Mesenchymal stem cell (in vitro differentiated cells and primary cell): ENCODE data around the gene ASH1L.

ENCODE experiments used
- DNase-seq: peaks from one replicate; pipeline ENCODE4 v3.0.0-alpha.2; 2013
- H2AFZ ChIP-seq: one replicate; pipeline ENCODE4 v1.6.1; 2013; ENCODE audit warnings: low read depth, mild to moderate bottlenecking, control low read depth, inconsistent platforms, low read length, moderate library complexity
- H2AK5ac ChIP-seq: 2 replicates; pipeline ENCODE4 v1.6.1; 2013; ENCODE audit warnings: low read length, moderate library complexity, mild to moderate bottlenecking, inconsistent platforms; ENCODE audit not compliant: severe bottlenecking
- H2BK120ac ChIP-seq: one replicate; pipeline ENCODE4 v1.6.1; 2013; ENCODE audit warnings: low read depth, mild to moderate bottlenecking, inconsistent platforms, low read length, moderate library complexity
- H2BK12ac ChIP-seq, 2 experiments: one replicate each; pipeline ENCODE4 v1.6.1; 2013; ENCODE audit warnings: inconsistent platforms in 2 of 2, low read length in 2 of 2, mild to moderate bottlenecking in 2 of 2, moderate library complexity in 2 of 2, control low read depth in 1 of 2
- H2BK15ac ChIP-seq: one replicate; pipeline ENCODE4 v1.6.1; 2013; ENCODE audit warnings: mild to moderate bottlenecking, low read depth, inconsistent platforms; ENCODE audit not compliant: poor library complexity, severe bottlenecking
- H2BK5ac ChIP-seq: 2 replicates; pipeline ENCODE4 v1.6.1; 2013; ENCODE audit warnings: low read depth, mild to moderate bottlenecking, low read length, control low read depth, inconsistent platforms; ENCODE audit not compliant: poor library complexity, severe bottlenecking
- H3K14ac ChIP-seq, 2 experiments: one replicate each; pipeline ENCODE4 v1.6.1; 2013; ENCODE audit warnings: inconsistent platforms in 2 of 2, low read length in 2 of 2, control low read depth in 1 of 2, mild to moderate bottlenecking in 1 of 2, moderate library complexity in 1 of 2
- H3K18ac ChIP-seq, 2 experiments: one replicate each; pipeline ENCODE4 v1.6.1; 2013; ENCODE audit warnings: inconsistent platforms in 2 of 2, low read length in 2 of 2, control low read depth in 1 of 2, low read depth in 1 of 2, mild to moderate bottlenecking in 1 of 2
- H3K23ac ChIP-seq, 2 experiments: one replicate each; pipeline ENCODE4 v1.6.1; 2013; ENCODE audit warnings: inconsistent platforms in 2 of 2, low read length in 2 of 2, mild to moderate bottlenecking in 2 of 2, moderate library complexity in 2 of 2, control low read depth in 1 of 2
- H3K27ac ChIP-seq: 2 replicates; pipeline ENCODE4 v1.5.1; 2013; ENCODE audit warnings: mild to moderate bottlenecking, moderate library complexity, low read length, control low read depth, inconsistent platforms; ENCODE audit not compliant: poor library complexity, severe bottlenecking
- H3K27me3 ChIP-seq, 2 experiments: 2 replicates each; pipeline versions ENCODE4 v1.6.1 to v1.7.0; 2013; ENCODE audit warnings: low read length in 2 of 2, mild to moderate bottlenecking in 2 of 2, moderate library complexity in 2 of 2, control low read depth in 1 of 2, inconsistent platforms in 1 of 2; ENCODE audit not compliant: control insufficient read depth in 1 of 2, insufficient read depth in 1 of 2
- H3K36me3 ChIP-seq, 2 experiments: 2 replicates each; pipeline versions ENCODE4 v1.6.1 to v1.7.0; 2013; ENCODE audit warnings: low read length in 2 of 2, control low read depth in 1 of 2, inconsistent platforms in 1 of 2, low read depth in 1 of 2, mild to moderate bottlenecking in 1 of 2; ENCODE audit not compliant: insufficient read depth in 2 of 2, control insufficient read depth in 1 of 2
- H3K4ac ChIP-seq, 2 experiments: one replicate each; pipeline ENCODE4 v1.6.1; 2013; ENCODE audit warnings: inconsistent platforms in 2 of 2, low read length in 2 of 2, mild to moderate bottlenecking in 2 of 2, moderate library complexity in 2 of 2, control low read depth in 1 of 2, low read depth in 1 of 2
- H3K4me1 ChIP-seq: 2 replicates; pipeline ENCODE4 v1.6.1; 2013; ENCODE audit warnings: low read depth, low read length, control low read depth; ENCODE audit not compliant: control insufficient read depth, insufficient read depth
- H3K4me2 ChIP-seq: 2 replicates; pipeline ENCODE4 v1.6.1; 2013; ENCODE audit warnings: low read length, mild to moderate bottlenecking, inconsistent platforms; ENCODE audit not compliant: poor library complexity, severe bottlenecking
- H3K4me3 ChIP-seq, 2 experiments: 2 replicates each; pipeline versions ENCODE4 v1.5.1 to v1.7.0; 2013; ENCODE audit warnings: low read length in 2 of 2, mild to moderate bottlenecking in 2 of 2, control low read depth in 1 of 2, low read depth in 1 of 2; ENCODE audit not compliant: insufficient read depth in 1 of 2
- H3K79me1 ChIP-seq: replicated peaks from 2 replicates; pipeline ENCODE4 v1.6.1; 2013; ENCODE audit warnings: mild to moderate bottlenecking, control low read depth, low read length, inconsistent platforms; ENCODE audit not compliant: poor library complexity, severe bottlenecking
- H3K9ac ChIP-seq: 2 replicates; pipeline ENCODE4 v1.7.0; 2013; ENCODE audit warnings: mild to moderate bottlenecking, low read length, moderate library complexity
- H3K9me3 ChIP-seq: 2 replicates; pipeline ENCODE4 v1.7.0; 2013; ENCODE audit warnings: mild to moderate bottlenecking, low read length; ENCODE audit not compliant: control insufficient read depth
- H4K8ac ChIP-seq: one replicate; pipeline ENCODE4 v1.6.1; 2013; ENCODE audit warnings: inconsistent platforms, mild to moderate bottlenecking, low read length, moderate library complexity
- H4K91ac ChIP-seq: one replicate; pipeline ENCODE4 v1.6.1; 2013; ENCODE audit warnings: mild to moderate bottlenecking, low read length, inconsistent platforms
- WGBS: methylation state at CpG from one replicate; pipeline ENCODE4 v1.1.7; 2013; ENCODE audit warnings: mixed read lengths; 5-methylcytosine and 5-hydroxymethylcytosine counted together

Gene ASH1L

DNA sequence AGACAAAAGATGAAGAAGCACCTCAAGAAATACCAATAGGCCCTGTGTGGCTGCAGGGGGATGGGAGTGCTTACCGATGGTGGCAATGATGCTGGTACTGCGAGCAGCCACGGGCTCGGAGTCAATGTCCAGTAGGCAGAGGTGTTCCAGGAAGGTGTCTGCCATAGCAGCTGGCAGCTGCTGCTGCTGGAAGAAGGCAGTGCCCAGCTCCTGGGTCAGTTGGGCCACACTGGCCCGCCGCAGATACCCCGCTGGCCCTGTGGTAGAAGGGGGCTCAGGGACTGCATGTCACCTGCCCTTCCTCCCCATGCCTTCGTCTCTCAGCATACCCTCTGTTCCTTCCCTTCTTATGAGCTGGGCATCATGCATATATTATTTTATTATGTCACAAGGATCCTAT, 262.6 kb downstream of the ASH1L start:
- Histone ChIP-seq H3K18ac (no peak overlapping the region), H2BK120ac (no peak overlapping the region), H4K8ac (no peak overlapping the region), H3K14ac (no peak overlapping the region), H3K4ac (no peak overlapping the region), H3K36me3 (no peaks in the 10 kb centered on the region), H3K9ac (no peak overlapping the region), H3K27ac (no peak overlapping the region), H3K4me1 (peaks cover 11% of the 10 kb centered on the region), H2AFZ (no peak overlapping the region), H3K27me3 (peaks cover 27 to 28% of the 10 kb centered on the region in 2 experiments), H2BK12ac (no peak overlapping the region), H4K91ac (no peak overlapping the region), H3K4me2 (no peak overlapping the region), H3K23ac (no peak overlapping the region), H3K4me3 (no peak overlapping the region), H2BK5ac (no peak overlapping the region), H2AK5ac (no peak overlapping the region), H3K9me3 (no peaks in the 10 kb centered on the region), H3K79me1 (no peaks in the 10 kb centered on the region), H2BK15ac (no peak overlapping the region)
- 96% methylated on average over 6 of the region's 8 CpGs for WGBS
- no peak for DNase-seq

DNA sequence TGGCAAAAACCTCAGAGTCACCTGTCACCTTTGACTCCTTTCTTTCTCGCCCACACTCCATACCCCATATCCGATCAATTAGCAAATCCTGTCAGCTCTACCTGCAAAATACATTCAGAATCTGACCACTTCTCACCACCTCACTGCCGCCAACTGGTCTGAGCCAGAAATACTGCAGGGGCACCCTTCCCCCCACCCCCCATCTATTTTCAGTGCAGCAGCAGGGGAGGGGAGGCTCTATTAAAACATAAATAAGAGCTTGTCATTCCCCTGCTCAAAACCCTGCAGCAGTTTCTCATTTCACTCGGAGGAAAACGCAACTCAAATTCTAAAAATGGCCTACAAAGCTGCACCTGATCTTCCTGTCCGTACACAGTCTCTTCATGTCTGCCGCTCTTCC, 265.2 kb downstream of the ASH1L start:
- no peak overlapping the region for H4K91ac ChIP-seq
- no peak overlapping the region for H2BK12ac ChIP-seq
- H3K27ac ChIP-seq, result no peak overlapping the region
- no peaks in the 10 kb centered on the region for H3K79me1 ChIP-seq
- H2BK15ac ChIP-seq, result no peak overlapping the region
- H2AK5ac ChIP-seq, result no peak overlapping the region
- no peak overlapping the region for H3K18ac ChIP-seq
- H3K36me3 ChIP-seq, result no peaks in the 10 kb centered on the region
- no peak overlapping the region for H4K8ac ChIP-seq
- no peak overlapping the region for H3K4ac ChIP-seq
- 78% methylated on average over 7 of the region's 7 CpGs for WGBS
- H3K23ac ChIP-seq, result no peak overlapping the region
- H3K4me2 ChIP-seq, result no peak overlapping the region
- no peaks in the 10 kb centered on the region for H3K9me3 ChIP-seq
- H2AFZ ChIP-seq, result no peak overlapping the region
- H3K14ac ChIP-seq, result peak overlapping the region in 1 of 2 experiments; percentile 47
- H3K9ac ChIP-seq, result no peak overlapping the region
- H2BK5ac ChIP-seq, result no peak overlapping the region
- no peak overlapping the region for H2BK120ac ChIP-seq
- H3K4me3 ChIP-seq, result no peak overlapping the region
- peaks cover 50 to 52% of the 10 kb centered on the region in 2 experiments for H3K27me3 ChIP-seq
- DNase-seq, result no peak
- H3K4me1 ChIP-seq, result peaks cover 10% of the 10 kb centered on the region

DNA sequence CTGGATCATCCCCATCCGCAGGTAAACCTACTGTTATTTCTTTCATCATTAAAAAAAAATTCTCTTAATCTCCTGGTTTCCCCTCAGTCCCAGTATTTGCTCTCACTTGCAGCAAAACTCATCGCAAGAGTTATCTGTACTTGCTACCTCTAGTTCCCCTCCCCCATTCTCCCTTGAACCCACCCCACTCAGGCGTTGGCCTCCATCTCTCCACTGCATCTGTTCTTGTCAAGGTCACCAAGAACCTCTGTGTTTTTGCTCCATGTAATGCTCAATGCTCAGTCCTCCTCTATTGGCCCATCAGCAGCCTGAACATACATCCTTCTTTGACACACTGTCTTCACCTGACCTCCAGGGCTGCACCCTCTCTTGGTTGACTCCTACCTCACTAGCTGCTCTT, 265.9 kb downstream of the ASH1L start:
- Histone ChIP-seq H2BK15ac (no peak overlapping the region), H3K79me1 (no peaks in the 10 kb centered on the region), H2BK5ac (no peak overlapping the region), H4K8ac (no peak overlapping the region), H2AFZ (no peak overlapping the region), H2AK5ac (no peak overlapping the region), H3K4ac (no peak overlapping the region), H3K4me1 (peaks cover 10% of the 10 kb centered on the region), H3K27me3 (peaks cover 51 to 57% of the 10 kb centered on the region in 2 experiments), H3K23ac (no peak overlapping the region), H3K14ac (no peak overlapping the region), H3K9ac (no peak overlapping the region), H3K18ac (no peak overlapping the region), H3K4me3 (no peak overlapping the region), H3K4me2 (no peak overlapping the region), H2BK120ac (no peak overlapping the region), H2BK12ac (no peak overlapping the region), H3K27ac (no peak overlapping the region), H3K9me3 (no peaks in the 10 kb centered on the region), H3K36me3 (no peaks in the 10 kb centered on the region), H4K91ac (no peak overlapping the region)
- DNase-seq, result no peak
- WGBS, result 88% methylated on average over 3 of the region's 3 CpGs

DNA sequence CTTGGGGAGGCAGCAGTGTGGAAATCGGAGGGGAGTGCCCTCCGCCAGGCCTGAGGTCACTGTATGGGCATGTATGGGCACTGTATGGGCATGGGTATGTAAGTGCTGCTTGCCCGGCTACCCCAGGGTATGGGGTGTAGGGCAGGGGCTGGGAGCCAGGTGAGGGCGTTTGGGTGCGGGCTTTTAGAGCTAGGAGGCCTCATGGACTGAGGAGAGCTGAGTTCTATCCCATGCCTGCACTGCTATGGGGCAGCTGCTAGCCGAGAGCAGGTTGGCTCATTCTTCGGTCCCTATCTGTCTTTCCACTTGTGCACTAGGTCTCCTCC, 266.7 kb downstream of the ASH1L start:
- Histone ChIP-seq H3K79me1 (no peaks in the 10 kb centered on the region), H2BK15ac (no peak overlapping the region), H3K9ac (no peak overlapping the region), H4K91ac (no peak overlapping the region), H2BK120ac (no peak overlapping the region), H2AK5ac (no peak overlapping the region), H3K4me1 (peaks cover 10% of the 10 kb centered on the region), H3K36me3 (no peaks in the 10 kb centered on the region), H3K23ac (no peak overlapping the region), H2BK12ac (no peak overlapping the region), H3K18ac (no peak overlapping the region), H2BK5ac (no peak overlapping the region), H3K4ac (no peak overlapping the region), H3K4me3 (no peak overlapping the region), H3K27ac (no peak overlapping the region), H2AFZ (no peak overlapping the region), H3K14ac (peak overlapping the region in 1 of 2 experiments; percentile 26), H3K27me3 (peaks cover 54 to 62% of the 10 kb centered on the region in 2 experiments), H3K4me2 (no peak overlapping the region), H3K9me3 (no peaks in the 10 kb centered on the region), H4K8ac (no peak overlapping the region)
- DNase-seq, result no peak
- 73% methylated on average over 7 of the region's 7 CpGs for WGBS
